ENCODE data around the gene SDR9C7.
"Not testable (repeated sequence)": the region's sequence is repeated elsewhere in the genome, so short reads cannot be mapped to it uniquely, and the experiment has no call there.

SDR9C7 gene

GRCh38 chr12:56951582-56952339, 17.6 kb upstream of the SDR9C7 start:
- no peak for DNase-seq

GRCh38 chr12:56948881-56949280, 14.7 kb upstream of the SDR9C7 start:
- DNase-seq = no peak

GRCh38 chr12:56948457-56948777, 14.2 kb upstream of the SDR9C7 start:
- DNase-seq = no peak

GRCh38 chr12:56947633-56948456, 13.6 kb upstream of the SDR9C7 start:
- no peak for DNase-seq

GRCh38 chr12:56943878-56944277, 9.7 kb upstream of the SDR9C7 start:
- DNase-seq = no peak

GRCh38 chr12:56943374-56943773, 9.2 kb upstream of the SDR9C7 start:
- DNase-seq = not testable (repeated sequence)

GRCh38 chr12:56941299-56942017, 7.2 kb upstream of the SDR9C7 start:
- DNase-seq = no peak

GRCh38 chr12:56940942-56941298, 6.7 kb upstream of the SDR9C7 start:
- DNase-seq = not testable (repeated sequence)

GRCh38 chr12:56935752-56936151, 1.5 kb upstream of the SDR9C7 start:
- no peak for DNase-seq

- DNase-seq = no peak
Measured at GRCh38 chr12:56935157-56935556, 949 bp upstream of the SDR9C7 start.

GRCh38 chr12:56932867-56933266, 1.3 kb downstream of the SDR9C7 start:
- no peak for DNase-seq

GRCh38 chr12:56932146-56932545, 2.1 kb downstream of the SDR9C7 start:
- no peak for DNase-seq

GRCh38 chr12:56931474-56931978, 2.7 kb downstream of the SDR9C7 start:
- DNase-seq = peak; percentile 24

GRCh38 chr12:56930241-56930640, 4.0 kb downstream of the SDR9C7 start:
- DNase-seq = no peak

GRCh38 chr12:56929780-56930179, 4.4 kb downstream of the SDR9C7 start:
- DNase-seq = no peak

GRCh38 chr12:56928262-56928661, 5.9 kb downstream of the SDR9C7 start:
- no peak for DNase-seq

GRCh38 chr12:56927281-56927680, 6.9 kb downstream of the SDR9C7 start:
- DNase-seq = no peak

GRCh38 chr12:56922031-56922430, 12.2 kb downstream of the SDR9C7 start:
- no peak for DNase-seq

- DNase-seq = no peak
Measured at GRCh38 chr12:56921346-56921745, 12.9 kb downstream of the SDR9C7 start.

GRCh38 chr12:56918139-56918538, 16.1 kb downstream of the SDR9C7 start:
- not testable (repeated sequence) for DNase-seq

- DNase-seq = no peak
Measured at GRCh38 chr12:56916996-56917333, 17.2 kb downstream of the SDR9C7 start.

- DNase-seq = no peak
Measured at GRCh38 chr12:56916296-56916995, 17.8 kb downstream of the SDR9C7 start.

GRCh38 chr12:56914724-56915123, 19.5 kb downstream of the SDR9C7 start:
- no peak for DNase-seq
